ENCODE measurements around the gene RERE. TPM values are rescaled to one million over a fixed set of nuclear protein-coding genes. Genes with fewer than 3 reads are reported as not detected.
"Not testable (repeated sequence)": the region's sequence is repeated elsewhere in the genome, so short reads cannot be mapped to it uniquely, and the experiment has no call there.

The RERE gene
- total RNA-seq, 1 donor from 2014 or later, result 76.0 TPM

DNA sequence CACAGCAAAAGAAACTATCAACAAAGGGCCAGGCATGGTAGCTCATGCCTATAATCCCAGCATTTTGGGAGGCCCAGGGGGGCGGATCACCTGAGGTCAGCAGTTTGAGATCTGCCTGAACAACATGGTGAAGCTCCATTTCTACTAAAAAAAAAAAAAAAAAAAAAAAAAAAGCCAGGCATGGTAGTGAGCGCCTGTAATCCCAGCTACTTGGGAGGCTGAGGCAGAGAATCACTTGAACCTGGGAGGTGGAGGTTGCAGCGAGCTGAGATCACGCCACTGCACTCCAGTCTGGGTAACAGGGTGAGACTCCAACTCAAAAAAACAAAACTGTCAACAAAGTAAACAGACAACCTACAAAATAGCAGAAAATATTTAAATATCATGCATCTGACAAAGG is 122.0 kb downstream of the RERE start:
- intact Hi-C loops (cut with micrococcal nuclease), result not testable (repeated sequence)

DNA sequence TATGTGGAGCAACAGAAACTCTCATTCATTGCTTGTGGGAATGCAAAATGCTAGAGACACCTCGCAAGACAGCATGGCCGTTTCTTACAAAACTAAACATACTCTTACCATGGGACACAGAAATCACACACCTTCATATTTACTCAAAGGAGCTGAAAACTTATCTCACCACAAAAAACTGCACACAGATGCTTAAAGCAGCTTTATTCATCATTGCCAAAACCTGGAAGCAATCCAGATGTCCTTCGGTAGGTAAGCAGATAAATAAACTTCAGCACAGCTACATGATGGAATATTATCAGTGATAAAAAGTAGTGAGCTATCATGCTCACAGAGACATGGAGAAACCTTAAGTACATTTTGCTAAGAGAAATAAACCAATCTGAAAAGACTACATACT is 124.3 kb downstream of the RERE start:
- intact Hi-C loops (cut with micrococcal nuclease), result no loop called here

DNA sequence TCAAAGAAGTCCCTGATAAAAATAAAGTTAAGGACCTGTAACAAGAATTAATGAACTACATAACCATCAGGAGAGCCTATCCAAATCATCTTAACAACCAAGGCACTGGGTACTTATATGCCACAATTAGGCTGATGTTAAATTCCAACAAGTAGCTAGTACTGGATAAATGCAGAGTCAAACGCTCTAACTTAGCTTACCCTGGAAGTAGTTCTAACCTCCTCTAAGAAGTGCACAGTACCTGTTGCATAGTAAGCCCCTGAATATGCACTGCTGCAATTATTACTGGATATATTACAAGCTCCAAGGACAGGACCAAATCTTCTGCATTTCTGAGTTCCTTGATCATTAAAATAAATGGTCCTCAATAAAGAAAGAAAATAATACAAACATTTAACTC is 125.8 kb downstream of the RERE start:
- intact Hi-C loops (cut with micrococcal nuclease), result no loop called here

DNA sequence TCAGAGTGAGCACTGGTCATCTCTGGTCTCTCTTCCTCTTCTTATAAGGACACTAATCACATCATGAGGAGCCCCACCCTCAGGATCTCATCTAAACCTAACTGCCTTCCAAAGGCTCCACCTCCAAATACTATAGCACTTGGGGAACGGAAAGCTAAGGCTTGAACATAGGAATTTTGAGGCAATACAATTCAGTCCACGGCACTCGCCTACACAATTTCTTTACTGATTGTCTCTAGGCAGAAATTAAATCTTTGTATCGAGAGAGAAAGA is 127.3 kb downstream of the RERE start:
- intact Hi-C loops (cut with micrococcal nuclease), result no loop called here

DNA sequence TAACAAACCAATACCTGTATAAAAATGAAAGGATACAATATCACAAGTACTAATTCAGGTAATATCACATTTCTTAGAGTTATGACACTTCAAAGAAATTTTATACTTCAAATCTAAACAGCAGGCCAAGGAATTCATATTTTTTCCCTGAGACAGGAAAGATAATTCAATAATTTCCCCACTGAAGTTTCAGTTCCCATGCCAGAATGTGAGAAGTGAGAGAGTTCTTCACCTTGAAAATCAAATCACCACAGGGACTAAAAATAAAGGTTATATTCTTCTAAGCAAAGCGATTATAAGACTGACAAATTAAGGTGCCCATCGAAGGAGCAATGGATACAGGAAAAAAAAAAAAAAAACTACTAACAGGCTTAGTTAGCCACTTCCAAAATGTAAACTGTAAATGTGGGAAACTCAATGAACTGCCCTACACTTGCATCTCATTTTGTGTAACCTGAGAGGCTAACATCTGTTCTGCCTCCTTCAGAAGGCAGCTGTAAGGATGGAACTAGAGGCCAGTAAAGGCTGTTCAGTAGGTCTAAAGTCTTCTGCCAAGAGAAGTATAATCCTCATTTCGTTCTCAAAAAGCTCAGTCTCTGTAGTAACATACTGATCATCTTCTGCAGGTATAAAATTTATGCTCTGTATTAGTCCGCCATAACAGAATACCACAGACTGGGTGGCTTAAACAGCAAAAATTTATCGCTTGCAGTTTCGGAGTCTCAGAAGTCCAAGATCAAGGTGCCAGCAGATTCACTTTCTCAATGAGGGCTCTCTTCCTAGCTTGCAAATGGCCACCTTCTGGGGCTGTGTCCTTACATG is 127.8 kb downstream of the RERE start:
- intact Hi-C loops (cut with micrococcal nuclease), result no loop called here

DNA sequence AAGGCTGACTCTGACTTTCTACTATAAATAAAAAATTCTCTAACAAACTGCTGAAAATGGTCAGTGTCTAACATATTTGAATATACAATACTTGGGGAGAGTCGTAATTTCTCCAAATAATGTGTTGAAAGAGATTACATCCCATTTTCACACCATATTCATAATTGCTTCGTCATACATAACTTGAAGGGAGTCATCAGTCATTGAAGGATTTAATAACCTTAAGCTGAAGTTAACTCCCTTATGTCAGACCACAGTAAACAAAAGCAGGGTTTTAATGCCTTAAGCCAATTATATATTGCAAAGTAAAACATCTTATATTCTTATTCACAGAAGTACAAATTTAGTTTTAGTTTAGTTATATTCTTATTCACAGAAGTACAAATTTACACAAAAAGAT is 129.9 kb downstream of the RERE start:
- intact Hi-C loops (cut with micrococcal nuclease), result loop anchor here (2.0 kb wide), 1 partner anchor 13 kb away; no protein-coding TSS in a partner anchor

DNA sequence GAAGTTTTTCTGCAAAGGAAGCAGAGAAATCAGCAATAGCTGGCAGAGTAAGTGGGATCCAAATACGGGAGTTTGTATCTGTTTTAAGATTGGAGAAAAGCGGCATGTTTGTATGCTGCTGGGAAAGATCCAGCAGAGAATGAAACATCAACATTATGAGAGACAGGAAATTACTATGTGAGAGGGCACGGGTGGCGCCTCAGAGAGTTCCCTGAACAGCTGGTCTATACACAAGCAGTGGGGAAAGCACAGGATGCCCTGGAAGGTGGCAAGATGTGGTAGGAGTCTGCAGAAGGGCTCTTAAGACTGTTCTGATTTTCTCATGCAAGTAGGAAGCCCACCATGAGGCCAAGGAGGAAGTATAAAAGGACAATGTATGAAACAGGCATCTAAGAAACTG is 130.4 kb downstream of the RERE start:
- intact Hi-C loops (cut with micrococcal nuclease), result loop anchor here (2.0 kb wide), 1 partner anchor 14 kb away; no protein-coding TSS in a partner anchor

DNA sequence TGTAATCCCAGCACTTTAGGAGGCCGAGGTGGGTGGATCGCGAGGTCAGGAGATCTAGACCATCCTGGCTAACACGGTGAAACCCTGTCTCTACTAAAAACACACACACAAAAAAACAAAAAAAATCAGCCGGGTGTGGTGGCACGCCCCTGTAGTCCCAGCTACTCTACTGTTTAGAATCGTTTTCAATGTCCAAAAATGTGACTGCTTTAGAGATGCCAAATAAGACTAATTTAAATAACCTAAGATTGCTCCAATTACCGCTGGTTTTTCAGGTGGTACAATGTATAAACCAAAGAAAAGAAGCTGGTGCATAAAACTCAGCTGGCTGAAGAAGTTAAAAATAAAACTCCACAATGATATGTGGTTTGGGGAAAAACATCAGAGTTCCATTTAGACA is 132.0 kb downstream of the RERE start:
- intact Hi-C loops (cut with micrococcal nuclease), result no loop called here

DNA sequence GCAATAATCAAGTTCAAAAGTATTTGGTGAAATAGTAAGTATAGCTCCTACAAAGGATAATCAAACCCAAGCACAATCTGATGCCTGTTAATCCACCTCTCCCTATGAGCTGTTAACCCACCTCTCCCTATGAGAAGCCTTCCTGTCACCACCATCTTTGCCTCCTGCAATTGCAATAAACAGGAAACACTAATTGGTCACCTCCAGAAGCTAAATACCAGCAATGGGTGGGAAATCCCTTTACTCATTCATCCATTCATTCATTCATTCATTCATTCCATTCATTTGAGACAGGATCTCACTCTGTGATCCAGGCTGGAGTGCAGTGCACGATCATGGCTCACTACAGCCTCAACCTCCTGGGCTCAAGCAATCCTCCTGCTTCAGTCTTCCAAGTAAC is 132.8 kb downstream of the RERE start:
- intact Hi-C loops (cut with micrococcal nuclease), result no loop called here

- intact Hi-C loops (cut with micrococcal nuclease), result no loop called here
Observed at GRCh38 chr1:8682573-8682972, 134.9 kb downstream of the RERE start.

- intact Hi-C loops (cut with micrococcal nuclease), result no loop called here
Observed at GRCh38 chr1:8681911-8682310, 135.5 kb downstream of the RERE start.

GRCh38 chr1:8680664-8681650 is 136.5 kb downstream of the RERE start:
- intact Hi-C loops (cut with micrococcal nuclease), result no loop called here

DNA sequence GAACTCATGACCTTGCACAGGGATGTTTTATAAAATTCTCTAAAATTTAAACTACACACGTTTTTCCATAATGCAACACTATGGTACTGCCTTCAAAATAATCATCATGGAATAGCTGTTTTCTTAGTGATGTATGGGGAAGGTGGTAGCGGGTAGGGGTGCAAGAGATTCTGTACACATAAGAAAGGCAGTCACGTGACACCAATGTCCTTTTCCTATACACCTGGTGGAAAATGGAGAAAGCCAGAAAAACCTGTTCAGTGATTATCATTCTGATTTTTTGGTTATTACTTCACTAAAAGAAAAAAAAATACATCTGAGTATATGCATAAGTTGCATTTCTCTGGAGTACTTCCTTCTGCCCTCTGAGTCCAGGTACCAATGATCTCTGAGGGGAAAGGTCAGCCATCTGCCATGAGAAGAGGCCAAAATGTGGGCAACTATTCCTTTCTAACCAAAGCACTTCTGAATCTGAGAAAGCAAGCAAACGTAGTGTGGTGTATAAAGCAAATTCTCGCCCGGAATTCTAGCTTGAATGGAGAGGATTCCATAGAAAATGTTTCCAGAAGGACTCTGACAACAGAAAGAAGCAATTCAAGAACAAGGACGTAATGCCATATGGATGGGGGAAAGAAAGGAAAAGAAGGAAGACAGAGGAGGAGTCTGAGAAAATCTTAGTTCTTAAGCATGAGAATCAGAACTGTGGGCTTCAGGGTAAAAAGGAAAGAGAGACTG is 137.3 kb downstream of the RERE start:
- intact Hi-C loops (cut with micrococcal nuclease), result no loop called here

DNA sequence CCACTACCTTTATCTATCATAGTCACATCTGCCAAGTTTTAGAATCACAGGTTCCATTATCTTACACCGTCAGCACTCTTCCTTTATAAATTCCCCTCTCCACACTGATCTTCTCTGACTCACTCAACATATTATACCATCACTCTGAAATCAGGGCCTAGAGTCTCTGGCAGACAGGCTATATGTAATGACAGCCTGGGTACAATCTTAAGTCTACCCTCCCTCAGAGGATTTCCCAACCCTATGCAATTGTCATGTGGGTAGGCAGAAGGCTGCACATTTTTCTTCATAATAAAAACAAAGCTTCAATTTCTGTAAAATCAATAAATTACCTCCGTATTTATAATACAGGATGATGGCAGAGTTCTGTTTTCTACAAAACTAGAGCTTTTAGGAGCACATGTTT is 138.0 kb downstream of the RERE start:
- intact Hi-C loops (cut with micrococcal nuclease), result no loop called here

DNA sequence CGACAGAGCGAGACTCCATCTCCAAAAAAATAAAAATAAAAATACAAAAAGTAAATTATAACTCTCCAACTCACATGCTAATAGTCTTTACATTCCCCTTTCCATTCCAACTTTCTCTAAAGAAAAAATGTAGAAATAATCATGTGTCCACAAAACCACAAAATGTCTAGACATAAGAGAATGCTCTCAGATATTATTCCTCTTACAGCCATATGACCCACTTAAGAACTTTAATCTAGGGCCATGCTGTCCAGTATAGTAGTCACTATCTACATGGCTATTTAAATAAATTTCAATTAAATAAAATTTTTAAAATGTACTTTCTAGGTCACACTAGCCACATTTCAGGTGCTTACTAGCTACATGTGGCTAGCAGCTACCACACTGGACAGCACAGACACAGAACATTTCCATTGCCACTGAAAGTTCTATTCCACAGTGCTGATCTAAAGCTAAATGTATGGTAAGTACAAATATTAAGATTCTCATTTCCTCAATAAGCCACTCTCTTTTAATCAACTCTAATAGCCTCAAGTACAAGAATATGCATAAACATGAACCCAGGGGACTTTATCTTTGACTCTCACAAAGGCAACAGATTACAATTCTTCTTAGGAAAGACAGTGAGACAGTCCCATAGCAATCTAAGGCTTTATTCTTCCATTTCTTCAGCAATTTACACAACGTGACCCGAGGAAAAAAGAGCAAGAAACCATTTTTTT is 138.6 kb downstream of the RERE start:
- intact Hi-C loops (cut with micrococcal nuclease), result no loop called here

DNA sequence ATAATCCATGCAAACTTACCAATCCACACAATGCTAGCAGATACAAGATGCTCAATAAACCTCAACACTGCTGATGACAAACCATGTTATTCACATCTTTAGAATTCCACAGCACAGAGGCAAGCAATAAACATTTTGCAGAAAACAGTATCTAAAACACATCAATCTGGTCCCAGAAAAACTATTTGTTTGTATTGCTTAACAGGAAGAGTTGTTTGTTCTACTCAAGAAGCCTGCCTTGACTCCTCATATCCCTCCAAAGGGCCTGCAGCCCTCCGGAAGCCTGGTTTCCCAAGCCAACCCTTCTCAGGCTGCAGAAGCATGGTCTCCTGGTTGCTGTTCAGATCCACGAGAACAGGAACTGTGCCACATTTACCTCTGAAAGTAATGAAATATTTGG is 139.7 kb downstream of the RERE start:
- intact Hi-C loops (cut with micrococcal nuclease), result no loop called here

- intact Hi-C loops (cut with micrococcal nuclease), result no loop called here
Observed at GRCh38 chr1:8676813-8677212, 140.6 kb downstream of the RERE start.

DNA sequence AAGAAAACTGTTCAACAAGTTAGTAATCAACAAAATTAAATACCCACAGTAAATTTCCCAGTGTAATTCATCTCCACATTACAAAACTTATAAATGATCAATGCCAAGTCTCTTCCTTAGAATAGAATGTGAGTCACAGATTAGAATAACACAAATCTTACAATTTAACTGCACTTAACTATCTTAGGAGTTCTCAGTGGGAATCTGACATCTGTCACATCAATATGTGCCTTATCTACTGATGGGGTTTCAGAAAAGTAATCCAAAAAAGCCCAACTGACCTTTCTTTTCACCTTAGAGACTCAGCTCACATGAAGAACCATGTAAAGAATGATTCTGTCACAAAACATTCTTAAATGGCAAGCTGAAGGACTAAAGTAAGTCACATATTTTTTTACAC is 141.4 kb downstream of the RERE start:
- intact Hi-C loops (cut with micrococcal nuclease), result no loop called here

- intact Hi-C loops (cut with micrococcal nuclease), result no loop called here
Observed at GRCh38 chr1:8674912-8675311, 142.5 kb downstream of the RERE start.

DNA sequence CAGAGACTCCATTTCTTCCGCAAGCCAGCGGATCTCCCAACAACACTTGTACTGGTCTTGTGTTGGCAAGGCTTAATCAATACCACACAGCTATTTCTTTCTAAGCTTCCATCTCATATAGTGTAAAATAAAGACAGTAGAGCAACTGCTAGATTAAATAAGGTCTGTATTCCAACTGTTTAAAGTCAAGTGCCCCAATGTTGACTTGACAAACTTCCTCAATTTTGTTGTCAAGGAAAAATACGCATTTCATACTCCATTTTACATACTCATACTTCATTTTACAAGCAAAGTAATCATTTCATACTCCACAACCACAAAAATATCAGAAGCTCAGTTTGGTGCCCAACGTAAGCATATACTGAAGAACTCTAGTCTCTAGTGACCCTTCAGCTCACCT is 143.0 kb downstream of the RERE start:
- intact Hi-C loops (cut with micrococcal nuclease), result no loop called here

DNA sequence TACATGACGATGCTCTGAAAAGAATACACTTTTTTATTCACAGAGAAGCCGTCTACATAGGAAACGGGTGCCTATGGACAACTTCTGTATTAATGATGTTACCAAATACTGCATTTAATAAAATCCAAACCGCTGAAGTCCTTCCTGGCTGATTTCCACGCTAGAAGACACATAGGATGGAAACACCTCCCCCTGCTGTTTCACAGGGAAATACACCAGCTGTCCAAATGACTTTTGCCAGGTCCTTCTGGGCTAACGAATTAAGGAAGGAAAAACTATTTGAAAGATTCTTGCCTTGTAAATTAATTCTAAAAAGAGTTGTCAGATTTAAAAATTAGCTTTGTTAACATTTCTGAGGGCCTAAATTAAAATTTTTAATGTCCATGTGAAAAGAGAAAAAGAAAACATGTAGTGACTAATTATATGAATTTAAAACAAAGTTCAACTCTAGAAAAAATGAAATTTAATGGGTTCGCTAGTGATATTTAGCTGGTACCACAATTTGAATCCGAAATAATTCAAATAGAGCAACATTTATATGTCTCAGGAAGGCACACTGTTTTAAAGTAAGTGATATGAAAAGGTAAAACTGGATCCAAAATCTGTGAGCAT is 146.0 kb downstream of the RERE start:
- intact Hi-C loops (cut with micrococcal nuclease), result loop anchor here (1.0 to 2.0 kb wide), 2 partner anchors 19 to 110 kb away; no protein-coding TSS in a partner anchor
